GM18505 (cell line): ENCODE measurements around the gene DNAAF1.

Experiments
- ATAC-seq: cut with Tn5 transposase; IDR thresholded peaks from one replicate; pipeline ENCODE4 v1.9.1; 2021; ENCODE audit not compliant: unreplicated experiment
- POLR2A ChIP-seq: IDR thresholded peaks from 4 replicates; pipeline ENCODE4 v1.6.1; 2011; ENCODE audit warnings: borderline replicate concordance; ENCODE audit not compliant: insufficient read depth, insufficient read length; ENCODE audit errors: extremely low read depth

The DNAAF1 gene

DNA sequence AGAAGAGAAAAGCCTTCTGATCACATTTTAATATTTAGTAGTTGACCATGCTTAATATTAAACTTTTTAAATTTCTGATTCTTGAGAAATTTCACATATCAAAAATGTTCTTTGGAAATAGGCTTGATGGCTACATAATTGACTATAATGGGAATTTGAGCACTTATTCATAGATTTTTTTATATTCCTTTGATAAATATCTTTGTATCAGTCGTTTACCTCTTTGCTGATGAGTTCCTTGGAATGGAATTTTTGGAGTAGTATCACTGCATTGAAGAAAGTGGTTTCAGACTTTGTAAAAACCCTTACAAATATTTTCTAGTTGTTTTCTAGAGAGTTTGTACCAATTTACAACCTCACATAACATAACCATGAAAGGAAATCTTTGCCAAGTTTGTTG lies 14.7 kb downstream of the DNAAF1 start:
- no peak for TF ChIP-seq POLR2A
- ATAC-seq, result no peak

DNA sequence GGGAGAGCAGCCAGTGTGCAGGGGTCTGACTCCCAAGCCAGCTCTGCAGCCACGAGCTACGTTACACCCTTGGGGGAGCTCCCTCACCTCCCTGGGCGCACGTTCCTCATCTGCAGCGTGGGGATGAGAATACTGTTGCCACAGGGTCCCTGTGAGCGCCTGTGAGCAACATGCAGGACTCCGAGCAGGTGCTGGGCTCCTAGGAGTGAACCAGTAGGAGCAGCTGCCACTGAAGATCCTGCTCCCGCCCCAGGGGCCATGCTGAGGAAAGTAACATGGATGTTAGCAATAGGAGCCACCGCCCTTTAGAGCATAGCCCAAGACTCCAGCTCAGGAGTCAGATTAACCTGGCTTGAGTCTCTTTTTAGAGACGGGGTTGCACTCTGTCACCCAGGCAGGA lies 15.9 kb downstream of the DNAAF1 start:
- no peak for ATAC-seq
- TF ChIP-seq POLR2A, result no peak

DNA sequence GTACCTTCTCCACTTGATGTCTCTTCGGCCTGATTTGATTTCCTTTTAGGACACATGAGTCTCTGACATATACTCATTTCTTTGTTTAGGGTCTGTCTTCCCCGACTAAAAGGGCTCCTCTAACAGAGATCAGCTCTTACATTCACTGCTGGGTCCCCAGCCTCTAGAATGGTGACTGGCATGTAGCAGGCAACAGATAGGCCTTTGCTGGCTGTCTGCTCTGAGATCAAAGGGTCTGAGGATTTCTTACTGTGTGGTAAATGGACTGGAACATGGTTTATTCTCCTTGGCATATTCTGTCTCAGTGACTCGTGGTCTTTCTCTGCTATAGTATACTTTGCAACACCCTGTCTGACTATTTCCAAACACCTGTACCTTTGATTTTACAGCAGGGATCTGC lies 16.7 kb downstream of the DNAAF1 start:
- TF ChIP-seq POLR2A, result no peak
- no peak for ATAC-seq

DNA sequence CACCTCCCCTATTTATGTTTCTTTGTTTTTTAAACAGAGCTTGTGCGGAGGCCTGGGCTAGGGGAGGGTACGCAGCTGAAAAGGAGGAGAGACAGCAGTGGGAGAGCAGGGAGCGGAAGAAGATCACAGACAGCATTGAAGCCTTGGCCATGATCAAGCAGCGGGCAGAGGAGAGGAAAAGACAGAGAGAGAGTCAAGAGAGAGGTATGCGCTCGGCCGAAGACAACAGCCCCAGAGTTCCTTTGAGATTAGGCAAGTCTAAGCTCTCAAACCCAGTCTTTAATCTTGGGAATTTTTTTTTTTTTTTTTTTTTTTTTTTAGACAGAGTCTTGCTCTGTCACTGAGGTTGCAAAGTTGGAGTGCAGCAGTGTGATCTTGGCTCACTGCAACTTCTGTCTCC lies 20.6 kb downstream of the DNAAF1 start:
- TF ChIP-seq POLR2A, result no peak
- no peak for ATAC-seq

DNA sequence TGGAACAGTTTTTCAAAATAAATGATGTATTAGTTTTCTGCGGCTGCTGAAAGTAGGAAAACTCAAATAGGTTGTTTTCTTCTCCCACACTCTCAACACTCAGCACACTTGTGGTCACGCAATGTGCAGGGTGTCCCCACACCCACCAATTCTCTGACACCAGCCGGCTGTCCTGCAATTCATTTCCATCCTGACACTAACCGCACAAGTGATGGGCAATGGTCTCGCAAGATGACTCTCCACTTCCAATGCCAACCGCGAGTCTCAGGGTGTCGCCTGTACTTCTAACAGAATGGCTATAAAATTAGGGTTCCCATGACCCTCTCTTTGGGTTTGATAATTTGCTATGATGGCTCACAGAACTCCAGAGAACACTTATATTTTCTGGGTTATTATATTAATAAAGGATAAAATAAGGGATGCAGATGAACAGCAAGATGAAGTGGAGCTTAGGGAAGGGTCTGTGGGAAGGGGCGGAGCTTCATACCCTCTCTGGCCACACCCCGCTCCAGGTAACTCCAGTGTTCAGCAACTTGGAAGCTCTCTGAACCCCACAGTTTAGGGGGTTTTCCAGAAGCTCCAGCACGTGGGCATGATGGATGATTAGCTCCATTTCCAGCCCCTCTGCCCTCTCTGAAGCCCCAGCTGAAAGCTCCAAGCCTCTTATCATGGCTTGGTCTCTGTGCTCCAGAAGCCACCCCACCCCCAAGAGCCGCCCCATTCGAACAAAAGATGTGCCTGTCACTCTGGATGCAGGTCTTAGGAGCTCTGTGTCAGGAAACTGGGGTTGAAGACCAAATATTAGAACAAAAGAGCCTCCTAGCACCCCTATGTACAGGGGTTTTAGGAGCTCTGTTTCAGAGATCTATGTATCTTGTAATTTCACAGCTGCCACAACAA lies 21.9 kb downstream of the DNAAF1 start:
- no peak for TF ChIP-seq POLR2A
- ATAC-seq, result no peak

DNA sequence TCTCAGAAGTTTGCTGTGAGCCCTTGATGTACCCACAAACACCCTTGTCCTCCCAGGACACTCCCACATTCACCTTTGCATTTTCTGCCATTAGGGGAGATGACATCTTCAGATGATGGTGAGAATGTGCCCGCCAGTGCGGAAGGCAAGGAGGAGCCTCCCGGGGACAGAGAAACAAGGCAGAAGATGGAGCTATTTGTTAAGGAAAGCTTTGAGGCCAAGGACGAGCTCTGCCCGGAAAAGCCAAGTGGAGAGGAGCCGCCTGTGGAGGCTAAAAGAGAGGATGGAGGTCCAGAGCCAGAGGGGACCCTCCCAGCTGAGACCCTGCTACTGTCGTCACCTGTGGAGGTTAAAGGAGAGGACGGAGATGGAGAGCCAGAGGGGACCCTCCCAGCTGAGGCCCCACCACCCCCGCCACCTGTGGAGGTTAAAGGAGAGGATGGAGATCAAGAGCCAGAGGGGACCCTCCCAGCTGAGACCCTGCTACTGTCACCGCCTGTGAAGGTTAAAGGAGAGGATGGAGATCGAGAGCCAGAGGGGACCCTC lies 24.7 kb downstream of the DNAAF1 start:
- no peak for ATAC-seq
- TF ChIP-seq POLR2A, result no peak

DNA sequence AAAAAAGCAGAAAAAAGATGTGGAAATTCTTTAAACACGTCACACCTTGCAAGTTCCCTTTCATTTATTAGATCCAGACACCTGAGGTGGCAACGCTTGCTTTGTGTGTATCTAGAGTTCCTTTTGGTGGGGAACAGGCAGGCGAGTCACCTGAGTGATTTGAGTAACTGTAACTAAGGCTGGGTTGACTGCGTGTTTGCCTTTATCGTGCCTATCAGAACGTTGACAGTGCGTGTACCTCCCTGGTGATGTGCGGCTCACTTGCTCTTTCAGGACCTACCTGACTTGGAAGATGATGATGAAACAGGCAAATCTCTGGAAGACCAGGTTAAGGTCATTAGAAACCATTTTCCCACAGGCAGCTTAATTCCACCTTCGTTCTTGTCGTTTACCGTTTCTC lies 29.3 kb downstream of the DNAAF1 start:
- no peak for TF ChIP-seq POLR2A
- no peak for ATAC-seq

DNA sequence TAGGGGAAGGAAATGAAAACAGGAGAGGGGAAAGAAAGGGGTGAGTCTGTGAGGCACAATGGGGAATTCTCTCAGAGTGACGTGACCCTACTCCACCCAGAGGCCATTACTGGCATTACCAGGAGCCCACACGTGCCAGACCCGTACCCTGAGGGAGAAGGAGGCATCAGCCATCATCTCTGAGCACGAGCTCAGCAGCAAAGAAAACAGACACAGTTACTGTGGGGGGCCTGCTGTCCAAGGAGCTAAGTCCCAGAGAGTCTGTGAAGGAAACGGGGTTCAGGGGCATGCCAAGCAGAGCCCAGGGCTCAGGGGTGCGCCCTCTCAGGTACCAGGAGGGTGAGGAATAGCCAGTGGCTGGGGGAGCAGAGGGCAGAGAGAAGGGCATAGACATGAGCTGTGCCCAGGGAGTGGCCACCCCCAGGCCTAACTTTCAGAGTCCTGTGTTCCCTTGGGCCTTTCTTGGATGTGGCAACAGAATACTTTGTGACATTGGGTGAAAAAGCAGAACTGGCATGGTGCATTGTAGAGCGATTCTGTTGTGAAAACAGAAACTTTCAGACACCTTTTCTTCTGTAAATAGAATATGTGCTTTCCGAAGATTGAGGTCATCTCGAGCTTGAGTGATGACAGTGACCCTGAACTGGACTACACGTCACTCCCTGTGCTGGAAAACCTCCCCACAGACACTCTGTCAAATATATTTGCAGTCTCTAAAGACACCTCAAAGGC lies 30.4 kb downstream of the DNAAF1 start:
- ATAC-seq, result no peak
- TF ChIP-seq POLR2A, result no peak

DNA sequence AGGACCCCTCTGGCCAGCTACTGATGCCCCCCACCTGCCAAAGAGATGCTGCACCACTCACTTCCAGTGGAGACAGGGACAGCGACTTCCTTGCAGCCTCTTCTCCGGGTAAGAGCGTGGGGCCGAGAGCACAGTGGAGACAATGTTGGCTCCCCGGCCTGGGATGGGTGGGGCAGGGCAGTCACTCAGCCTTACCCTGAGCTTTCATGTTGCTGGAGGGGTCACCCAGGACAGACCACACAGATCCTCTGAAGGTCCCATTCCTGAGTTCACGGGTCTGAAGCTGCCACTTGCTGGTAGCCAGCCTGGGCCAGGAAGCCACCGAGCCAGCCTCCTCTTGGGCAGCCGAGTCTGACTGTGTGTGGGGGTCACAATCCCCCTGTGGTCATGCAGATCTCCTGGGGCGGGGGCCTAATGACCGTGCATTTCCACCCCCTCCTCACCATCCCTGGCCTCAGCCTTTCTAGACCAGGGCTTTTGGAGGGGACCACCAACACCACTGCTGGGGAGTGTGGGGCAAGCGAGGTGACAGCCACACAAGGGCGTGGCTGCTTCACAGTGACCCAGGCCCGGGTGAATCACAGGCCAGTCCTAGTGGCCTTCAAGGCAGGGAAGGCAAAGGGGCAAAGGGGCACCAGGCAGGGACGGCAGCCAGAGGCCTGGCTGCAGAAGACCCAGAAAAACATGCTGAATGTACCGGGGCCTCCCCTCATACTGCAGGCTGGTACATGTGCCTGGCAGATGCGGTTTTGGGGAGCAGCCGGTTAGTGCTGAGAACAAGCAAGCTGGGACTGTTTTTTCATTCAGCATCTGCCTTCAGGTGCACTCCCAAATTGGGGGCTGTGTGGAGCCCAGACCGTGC lies 31.3 kb downstream of the DNAAF1 start:
- no peak for TF ChIP-seq POLR2A

DNA sequence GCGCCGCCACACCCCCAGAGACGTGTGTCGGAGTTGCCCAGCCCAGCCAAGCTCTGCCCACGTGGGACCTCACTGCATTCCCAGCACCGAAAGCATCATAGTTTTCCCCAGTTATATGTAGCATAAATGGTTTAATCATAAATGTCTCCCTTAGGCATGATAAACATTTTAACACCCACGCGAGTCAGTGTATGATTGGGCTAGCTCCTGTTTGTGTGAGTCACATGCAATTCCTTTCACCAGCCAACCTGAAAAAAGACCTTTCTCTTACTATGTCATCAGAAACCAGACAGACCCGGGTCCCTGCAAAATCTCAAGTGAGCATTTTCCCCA lies 32.6 kb downstream of the DNAAF1 start:
- no peak for TF ChIP-seq POLR2A

More for the DNA sequence above, 31.3 kb downstream of the DNAAF1 start:
- ATAC-seq, result no peak

DNA sequence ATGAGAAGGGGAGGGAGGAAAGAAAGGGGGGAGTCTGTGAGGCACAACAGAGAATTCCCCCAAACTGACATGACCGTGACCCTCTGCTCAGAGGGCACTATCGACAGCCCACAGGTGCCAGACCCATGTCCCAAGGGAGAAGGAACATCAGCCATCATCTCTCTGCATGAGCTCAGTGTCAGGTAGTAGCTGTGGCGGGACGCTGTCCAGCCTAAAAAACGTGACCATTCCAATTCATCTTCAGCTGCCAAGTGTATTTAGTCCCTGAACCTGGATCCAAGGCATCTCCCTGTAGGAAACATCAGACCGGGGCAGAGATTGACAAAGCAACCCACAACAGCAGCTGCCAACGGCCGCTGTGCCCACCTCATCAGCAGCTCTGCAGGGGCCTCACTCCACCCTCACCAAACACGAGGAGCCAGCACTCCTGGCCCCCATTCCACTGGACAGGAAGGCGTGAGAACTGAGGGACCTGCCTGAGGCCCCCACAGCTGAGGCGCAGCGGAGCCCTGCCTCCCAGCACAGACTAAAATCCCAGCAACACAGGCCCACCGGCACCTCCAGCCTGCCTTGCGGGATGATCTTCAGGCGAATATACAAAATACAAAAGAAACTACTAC lies 33.1 kb downstream of the DNAAF1 start:
- no peak for ATAC-seq
- TF ChIP-seq POLR2A, result no peak

More for the DNA sequence above, 32.6 kb downstream of the DNAAF1 start:
- no peak for ATAC-seq

DNA sequence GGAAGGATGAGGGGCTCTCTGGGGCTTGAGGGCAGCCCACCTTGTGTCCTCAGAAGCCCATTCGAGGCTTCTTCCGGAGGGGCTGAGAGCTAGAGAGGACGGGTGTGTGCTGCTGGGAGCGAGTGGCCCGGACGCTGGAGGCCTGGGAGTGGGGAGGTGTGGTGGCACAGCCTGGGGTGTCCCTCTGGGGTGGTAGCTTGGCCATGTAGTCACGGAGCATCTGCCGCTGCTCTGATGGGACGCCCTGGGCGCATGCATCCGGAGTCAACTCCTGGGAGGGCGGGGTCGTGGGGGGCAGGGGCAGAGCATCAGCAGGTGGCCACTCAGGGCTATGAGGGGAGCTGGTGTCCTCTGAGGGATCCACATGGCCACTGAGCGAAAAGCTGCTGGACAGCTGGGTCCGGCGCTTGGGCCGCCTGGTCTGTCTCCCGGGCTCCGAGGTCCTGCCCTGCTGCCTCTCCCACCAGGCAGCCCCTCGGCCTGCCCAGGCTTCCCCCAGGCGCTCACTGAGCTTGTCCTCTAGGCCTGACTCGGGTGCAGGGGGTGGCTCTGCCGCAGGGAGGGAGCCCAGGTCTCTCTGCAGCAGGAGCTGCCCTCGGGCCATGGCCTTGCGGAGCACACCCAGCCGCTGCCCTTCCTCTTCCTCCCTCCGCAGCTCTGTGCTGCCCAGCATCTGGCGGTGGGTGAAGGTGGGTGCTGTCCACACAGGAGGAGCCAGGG lies 33.9 kb downstream of the DNAAF1 start:
- no peak for TF ChIP-seq POLR2A
- no peak for ATAC-seq
